A549 (cell line): ENCODE results near the gene DIP2A.

Experiments
- JUN ChIP-seq, 2 experiments: fragments of >200 bp; sonication (Bioruptor Twin); formaldehyde crosslinking; IDR thresholded peaks; 2 replicates in 1 of 2; 3 replicates in 1 of 2; pipeline ENCODE4 v1.6.1; 2016 to 2017
- TF ChIP-seq, protein P1 (sequence below): fragments of >200 bp; sonication (Bioruptor Twin); formaldehyde crosslinking; IDR thresholded peaks from 3 replicates; pipeline ENCODE4 v1.5.1; 2016

DNA sequence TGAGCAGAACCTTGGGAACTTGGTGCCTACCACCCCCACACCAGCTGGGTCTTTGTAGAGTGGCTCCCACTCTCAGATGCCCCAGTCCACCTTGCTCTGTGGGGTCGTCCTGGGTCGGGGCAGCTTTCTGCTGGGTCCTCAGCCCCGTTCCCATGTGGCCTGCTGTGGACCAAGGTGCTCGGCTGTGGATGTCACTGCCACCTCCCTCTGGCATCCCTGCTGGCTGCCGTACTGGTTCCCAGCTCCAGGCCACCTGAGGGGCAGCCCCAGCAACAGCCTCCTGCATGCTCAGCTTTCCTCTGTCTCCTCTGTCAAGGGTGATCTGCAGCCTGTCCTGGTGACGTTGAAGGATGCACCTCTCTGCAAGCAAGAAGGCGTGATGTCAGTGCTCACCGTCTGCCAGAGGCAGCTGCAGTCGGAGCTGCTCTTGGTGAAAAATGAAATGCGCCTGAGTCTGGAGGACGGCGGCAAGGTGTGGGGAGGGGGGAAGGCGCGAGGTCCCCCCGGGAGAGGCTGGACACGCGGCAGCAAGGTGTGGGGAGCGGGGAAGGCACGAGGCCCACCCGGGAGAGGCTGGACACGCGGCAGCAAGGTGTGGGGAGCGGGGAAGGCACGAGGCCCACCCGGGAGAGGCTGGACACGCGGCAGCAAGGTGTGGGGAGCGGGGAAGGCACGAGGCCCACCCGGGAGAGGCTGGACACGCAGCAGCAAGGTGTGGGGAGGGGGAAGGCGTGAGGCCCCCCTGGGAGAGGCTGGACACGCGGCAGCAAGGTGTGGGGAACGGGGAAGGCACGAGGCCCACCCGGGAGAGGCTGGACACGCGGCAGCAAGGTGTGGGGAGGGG lies 45.9 kb upstream of the DIP2A start:
- TF ChIP-seq JUN (IDR thresholded peaks at IDR 0.05) = no peak
- TF ChIP-seq, protein P1, sequence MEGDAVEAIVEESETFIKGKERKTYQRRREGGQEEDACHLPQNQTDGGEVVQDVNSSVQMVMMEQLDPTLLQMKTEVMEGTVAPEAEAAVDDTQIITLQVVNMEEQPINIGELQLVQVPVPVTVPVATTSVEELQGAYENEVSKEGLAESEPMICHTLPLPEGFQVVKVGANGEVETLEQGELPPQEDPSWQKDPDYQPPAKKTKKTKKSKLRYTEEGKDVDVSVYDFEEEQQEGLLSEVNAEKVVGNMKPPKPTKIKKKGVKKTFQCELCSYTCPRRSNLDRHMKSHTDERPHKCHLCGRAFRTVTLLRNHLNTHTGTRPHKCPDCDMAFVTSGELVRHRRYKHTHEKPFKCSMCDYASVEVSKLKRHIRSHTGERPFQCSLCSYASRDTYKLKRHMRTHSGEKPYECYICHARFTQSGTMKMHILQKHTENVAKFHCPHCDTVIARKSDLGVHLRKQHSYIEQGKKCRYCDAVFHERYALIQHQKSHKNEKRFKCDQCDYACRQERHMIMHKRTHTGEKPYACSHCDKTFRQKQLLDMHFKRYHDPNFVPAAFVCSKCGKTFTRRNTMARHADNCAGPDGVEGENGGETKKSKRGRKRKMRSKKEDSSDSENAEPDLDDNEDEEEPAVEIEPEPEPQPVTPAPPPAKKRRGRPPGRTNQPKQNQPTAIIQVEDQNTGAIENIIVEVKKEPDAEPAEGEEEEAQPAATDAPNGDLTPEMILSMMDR = no peak
